OCI-LY7 (cell line): Measurements from ENCODE around the gene FYN. TPM values are rescaled to one million over a fixed set of nuclear protein-coding genes. Genes with fewer than 3 reads are reported as not detected.

Source experiments
- BruUV-seq: library from RNA; stranded (reverse); fragments of 400-500 nt; replicated peaks from 2 replicates; lab custom pipeline; 2021; lab: Mats Ljungman, UMichigan
- CTCF ChIA-PET: fragments of 300-600 bp; sonication (Branson Sonifier 250); formaldehyde crosslinking; loops from one replicate; lab custom pipeline; 2022; ENCODE audit warnings: antibody characterized with exemption; ENCODE audit not compliant: unreplicated experiment; lab: Charles Lee
- POLR2A ChIA-PET: fragments of 300-600 bp; sonication (Branson Sonifier 250); formaldehyde crosslinking; loops from one replicate; lab custom pipeline; 2022; ENCODE audit warnings: antibody characterized with exemption; lab: Charles Lee
- DNase-seq: peaks from one replicate; pipeline ENCODE4 v3.0.0-alpha.2; 2015; ENCODE audit warnings: low spot score
- H2AFZ ChIP-seq: fragments of 200-600 bp; sonication (generic), shearing (Covaris generic); 2 replicates; pipeline ENCODE4 v1.6.1; 2014; ENCODE audit warnings: mild to moderate bottlenecking, antibody characterized with exemption, low read length, moderate library complexity
- H3K27ac ChIP-seq: fragments of 200-600 bp; sonication (generic); 2 replicates; pipeline ENCODE4 v1.5.1; 2014; ENCODE audit warnings: mixed run types, low read depth, mild to moderate bottlenecking, moderate library complexity, low read length, inconsistent platforms; ENCODE audit not compliant: poor library complexity, severe bottlenecking
- H3K36me3 ChIP-seq: fragments of 200-600 bp; sonication (generic); 2 replicates; pipeline ENCODE4 v1.6.1; 2014; ENCODE audit warnings: mild to moderate bottlenecking, antibody characterized with exemption, low read length, moderate library complexity, mixed read lengths; ENCODE audit not compliant: insufficient read depth
- H3K4me1 ChIP-seq: fragments of 200-600 bp; sonication (generic); 2 replicates; pipeline ENCODE4 v1.5.1; 2014; ENCODE audit warnings: mild to moderate bottlenecking, low read length; ENCODE audit not compliant: insufficient read depth, poor library complexity, severe bottlenecking
- H3K4me2 ChIP-seq: fragments of 200-600 bp; sonication (generic); 2 replicates; pipeline ENCODE4 v1.6.1; 2014; ENCODE audit warnings: mild to moderate bottlenecking, low read length
- H3K4me3 ChIP-seq: fragments of 200-600 bp; sonication (generic); 2 replicates; pipeline ENCODE4 v1.5.1; 2014; ENCODE audit warnings: mild to moderate bottlenecking, low read depth, low read length; ENCODE audit not compliant: poor library complexity, severe bottlenecking
- H3K79me2 ChIP-seq: fragments of 200-600 bp; sonication (generic); 2 replicates; pipeline ENCODE4 v1.6.1; 2016; ENCODE audit warnings: low read depth, mild to moderate bottlenecking, low read length, moderate library complexity, mixed read lengths; ENCODE audit not compliant: insufficient read depth
- H3K9me2 ChIP-seq: fragments of 200-600 bp; sonication (generic); 2 replicates; pipeline ENCODE4 v1.6.1; 2016; ENCODE audit warnings: mild to moderate bottlenecking, low read length, mixed read lengths; ENCODE audit not compliant: insufficient read depth
- H3K9me3 ChIP-seq: fragments of 200-600 bp; sonication (generic); 2 replicates; pipeline ENCODE4 v1.6.1; 2014; ENCODE audit warnings: mild to moderate bottlenecking, mixed run types, low read length, mixed read lengths
- H4K20me1 ChIP-seq: fragments of 200-600 bp; sonication (generic); 2 replicates; pipeline ENCODE4 v1.6.1; 2014; ENCODE audit warnings: mild to moderate bottlenecking, antibody characterized with exemption, low read length, moderate library complexity, mixed read lengths; ENCODE audit not compliant: insufficient read depth
- EZH2phosphoT487 ChIP-seq: fragments of 200-600 bp; sonication (generic); IDR thresholded peaks from 2 replicates; pipeline ENCODE4 v1.6.1; 2018; ENCODE audit warnings: low read depth, borderline replicate concordance, mild to moderate bottlenecking, mixed run types, antibody characterized with exemption, low read length, moderate library complexity, mixed read lengths
- intact Hi-C: fragments of 100-400 bp; cut with micrococcal nuclease; formaldehyde crosslinking; loops from one replicate; pipeline ENCODE4 v1.10.0; 2022; ENCODE audit not compliant: unreplicated experiment
- total RNA-seq, 2 experiments: library from RNA; depleted of rRNA in 1 of 2; stranded (reverse); fragments of >200 nt in 1 of 2; shearing (Covaris generic) in 1 of 2; gene quantifications; 2 replicates each; pipeline ENCODE4 v1.2.3, GENCODE V29; 2014 to 2022
- TF ChIP-seq, protein P1 (sequence below): fragments of 200-600 bp; sonication (generic); conservative IDR thresholded peaks from 2 replicates; pipeline ENCODE4 v1.5.1; 2014; ENCODE audit warnings: mild to moderate bottlenecking, antibody characterized with exemption, low read length, moderate library complexity, mixed read lengths

Gene FYN
- total RNA-seq, 2 experiments from 2014 or later, result 57.3 to 92.9 TPM

- 0 out of 2 replicates have a peak overlapping the region, but pooled peaks have one; percentile 48 for H2AFZ ChIP-seq
- peaks cover 45% of the 10 kb centered on the region; the same call in 1 of the 2 replicates for H3K79me2 ChIP-seq
- H3K27ac ChIP-seq, result peak overlapping the region; percentile 62
- DNase-seq, result no peak
- no peaks in the 10 kb centered on the region for H3K9me2 ChIP-seq
- no peaks in the 10 kb centered on the region for H3K9me3 ChIP-seq
- H4K20me1 ChIP-seq, result peaks cover 7% of the 10 kb centered on the region; the same call in 1 of the 2 replicates
- ChIA-PET CTCF (no interaction called here), POLR2A (interaction anchor here (1.1 kb wide), 1 partner anchor 17 kb away, joined by 5 read pairs; no protein-coding TSS in a partner anchor)
- intact Hi-C loops, result loop anchor here (5.0 kb wide), 1 partner anchor 388 kb away; the partner anchor contains the start of gene REV3L
- TF ChIP-seq EZH2phosphoT487, result no peak
- TF ChIP-seq, protein P1, sequence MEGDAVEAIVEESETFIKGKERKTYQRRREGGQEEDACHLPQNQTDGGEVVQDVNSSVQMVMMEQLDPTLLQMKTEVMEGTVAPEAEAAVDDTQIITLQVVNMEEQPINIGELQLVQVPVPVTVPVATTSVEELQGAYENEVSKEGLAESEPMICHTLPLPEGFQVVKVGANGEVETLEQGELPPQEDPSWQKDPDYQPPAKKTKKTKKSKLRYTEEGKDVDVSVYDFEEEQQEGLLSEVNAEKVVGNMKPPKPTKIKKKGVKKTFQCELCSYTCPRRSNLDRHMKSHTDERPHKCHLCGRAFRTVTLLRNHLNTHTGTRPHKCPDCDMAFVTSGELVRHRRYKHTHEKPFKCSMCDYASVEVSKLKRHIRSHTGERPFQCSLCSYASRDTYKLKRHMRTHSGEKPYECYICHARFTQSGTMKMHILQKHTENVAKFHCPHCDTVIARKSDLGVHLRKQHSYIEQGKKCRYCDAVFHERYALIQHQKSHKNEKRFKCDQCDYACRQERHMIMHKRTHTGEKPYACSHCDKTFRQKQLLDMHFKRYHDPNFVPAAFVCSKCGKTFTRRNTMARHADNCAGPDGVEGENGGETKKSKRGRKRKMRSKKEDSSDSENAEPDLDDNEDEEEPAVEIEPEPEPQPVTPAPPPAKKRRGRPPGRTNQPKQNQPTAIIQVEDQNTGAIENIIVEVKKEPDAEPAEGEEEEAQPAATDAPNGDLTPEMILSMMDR, result no peak
- H3K4me2 ChIP-seq, result peak overlapping the region; percentile 86
- no TSS peak for BruUV-seq
- peaks cover 31% of the 10 kb centered on the region for H3K4me1 ChIP-seq
- H3K36me3 ChIP-seq, result no peaks in the 10 kb centered on the region
- peak overlapping the region; percentile 79 for H3K4me3 ChIP-seq
Observed at GRCh38 chr6:111870742-111871064, 2.5 kb downstream of the FYN start.

DNA sequence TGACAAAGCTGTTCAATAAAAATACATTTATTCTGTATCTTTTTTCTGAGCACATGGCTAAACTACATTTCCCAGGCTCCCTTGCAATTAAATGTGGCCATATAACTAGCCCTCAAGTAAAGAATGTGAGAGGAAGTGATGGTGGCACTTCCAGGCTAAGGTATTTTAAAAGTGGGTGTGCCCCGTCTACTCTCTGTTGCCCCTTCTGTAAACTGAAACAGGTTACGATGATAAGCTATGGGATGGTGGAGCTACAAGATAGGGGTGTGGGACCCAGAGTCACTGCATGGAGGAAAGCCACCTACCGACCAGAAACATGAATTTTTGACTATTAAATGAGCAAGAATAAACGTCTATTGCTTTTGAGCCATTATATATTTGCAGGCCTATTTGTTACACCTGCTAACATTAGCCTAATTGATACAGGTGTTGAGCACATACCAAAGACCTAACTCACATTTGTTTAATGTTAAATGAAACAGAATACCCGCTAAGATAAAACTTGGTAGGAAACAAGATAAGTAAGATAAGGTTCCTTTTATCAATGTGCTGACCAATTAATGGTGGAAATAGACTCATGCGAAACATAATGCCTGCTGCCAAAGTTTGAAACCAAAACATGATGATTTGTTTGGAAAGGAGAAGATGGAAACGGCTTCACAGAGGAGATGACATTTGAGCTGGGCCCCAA, 3.1 kb downstream of the FYN start:
- ChIA-PET CTCF (no interaction called here), POLR2A (interaction anchor here (1.1 to 1.2 kb wide), 2 partner anchors 17 to 107 kb away, joined by 5 read pairs; no protein-coding TSS in a partner anchor)
- Histone ChIP-seq H2AFZ (no peak overlapping the region), H3K36me3 (no peaks in the 10 kb centered on the region), H3K79me2 (peaks cover 46% of the 10 kb centered on the region; the same call in 1 of the 2 replicates), H3K4me3 (peak overlapping the region; percentile 79), H3K9me3 (no peaks in the 10 kb centered on the region), H3K9me2 (no peaks in the 10 kb centered on the region), H4K20me1 (peaks cover 7% of the 10 kb centered on the region; the same call in 1 of the 2 replicates), H3K4me2 (peak overlapping the region; percentile 86), H3K27ac (peak overlapping the region; percentile 62), H3K4me1 (peaks cover 31% of the 10 kb centered on the region)
- DNase-seq, result peak; percentile 39
- no TSS peak for BruUV-seq
- TF ChIP-seq, protein P1, result peak; percentile 69
- no peak for TF ChIP-seq EZH2phosphoT487
- intact Hi-C loops, result loop anchor here (5.0 kb wide), 1 partner anchor 388 kb away; the partner anchor contains the start of gene REV3L

DNA sequence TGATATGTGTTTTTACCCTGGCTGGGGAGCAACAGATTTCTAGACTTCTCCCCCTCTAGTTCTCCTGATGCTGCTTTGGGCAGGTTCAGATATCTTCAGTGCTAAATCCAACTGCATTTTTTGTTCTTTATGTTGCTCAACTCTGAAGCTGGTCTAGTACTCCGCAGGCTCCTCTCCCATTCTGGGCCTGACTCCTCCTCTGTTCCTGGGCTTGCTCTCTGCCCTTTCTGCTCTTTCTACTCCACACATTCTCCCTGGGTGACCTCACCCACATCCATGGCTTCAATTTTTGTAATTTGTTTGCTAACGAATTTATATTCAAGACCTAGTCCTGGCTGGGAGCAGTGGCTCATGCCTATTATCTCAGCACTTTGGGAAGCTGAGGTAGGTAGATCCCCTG, 6.4 kb downstream of the FYN start:
- Histone ChIP-seq H4K20me1 (peaks cover 7% of the 10 kb centered on the region; the same call in 1 of the 2 replicates), H3K9me2 (no peaks in the 10 kb centered on the region), H3K36me3 (no peaks in the 10 kb centered on the region), H3K9me3 (no peaks in the 10 kb centered on the region), H3K27ac (no peak overlapping the region), H3K4me3 (no peak overlapping the region), H3K4me1 (peaks cover 21% of the 10 kb centered on the region), H2AFZ (no peak overlapping the region), H3K79me2 (peaks cover 47% of the 10 kb centered on the region; the same call in 1 of the 2 replicates), H3K4me2 (no peak overlapping the region)
- BruUV-seq, result no TSS peak
- CTCF ChIA-PET, result no interaction called here
- intact Hi-C loops, result no loop called here
- POLR2A ChIA-PET, result interaction anchor here (0.6 kb wide), 1 partner anchor 1574 kb away, joined by 3 read pairs; no protein-coding TSS in a partner anchor
- no peak for TF ChIP-seq EZH2phosphoT487
- TF ChIP-seq, protein P1, result no peak
- no peak for DNase-seq
